GM18861 (cell line): ENCODE data around the gene CLINT1.
A peak's percentile ranks its signal among the peaks of the same experiment; 100 is the strongest.

Experiments used
- ATAC-seq: cut with Tn5 transposase; IDR thresholded peaks from one replicate; pipeline ENCODE4 v1.9.1; 2021; ENCODE audit not compliant: unreplicated experiment

The CLINT1 gene

GRCh38 chr5:157766442-157766841 is 92.5 kb downstream of the CLINT1 start:
- ATAC-seq: no peak

DNA sequence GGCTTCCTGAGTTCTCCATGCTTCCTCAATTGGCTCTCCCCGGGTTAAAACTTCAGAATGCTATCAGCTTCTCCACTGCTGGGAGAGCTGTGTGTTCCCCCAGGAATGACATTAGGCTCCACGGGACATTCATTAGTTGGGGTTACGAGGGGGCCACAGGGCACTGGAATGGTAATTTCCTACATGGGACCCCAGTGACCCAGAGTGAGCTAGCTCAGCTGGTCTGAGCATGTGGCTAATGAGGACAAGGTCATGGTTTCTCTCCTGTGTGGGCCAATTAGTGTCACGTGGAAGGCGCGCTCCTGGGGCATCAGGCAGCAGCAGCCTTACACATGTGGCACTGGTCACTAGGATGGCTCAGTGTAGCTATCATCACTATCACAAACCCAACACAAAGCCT is 94.4 kb downstream of the CLINT1 start:
- no peak for ATAC-seq

- peak; percentile 45 for ATAC-seq
Observed at GRCh38 chr5:157761690-157762621, 97.0 kb downstream of the CLINT1 start.

DNA sequence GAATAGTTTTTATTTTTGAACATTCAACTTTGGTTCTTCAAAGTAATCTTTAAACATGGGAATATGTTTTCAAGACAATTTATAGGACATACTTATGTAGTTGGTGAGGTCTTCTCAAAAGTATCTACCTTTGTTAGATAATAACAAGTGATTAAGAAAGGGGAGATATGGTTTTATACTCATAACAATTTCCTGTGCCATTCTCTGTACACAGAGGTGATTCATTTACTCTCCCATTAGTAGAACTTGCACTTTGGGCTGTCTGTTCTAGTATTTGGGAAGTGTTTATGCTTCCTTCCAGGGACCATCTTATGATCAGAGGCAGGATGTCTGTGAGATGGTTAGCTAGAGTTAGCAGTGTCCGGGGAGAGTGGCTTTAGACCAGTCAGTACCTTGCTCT is 100.2 kb downstream of the CLINT1 start:
- no peak for ATAC-seq

GRCh38 chr5:157756122-157756521 is 102.8 kb downstream of the CLINT1 start:
- ATAC-seq: no peak

DNA sequence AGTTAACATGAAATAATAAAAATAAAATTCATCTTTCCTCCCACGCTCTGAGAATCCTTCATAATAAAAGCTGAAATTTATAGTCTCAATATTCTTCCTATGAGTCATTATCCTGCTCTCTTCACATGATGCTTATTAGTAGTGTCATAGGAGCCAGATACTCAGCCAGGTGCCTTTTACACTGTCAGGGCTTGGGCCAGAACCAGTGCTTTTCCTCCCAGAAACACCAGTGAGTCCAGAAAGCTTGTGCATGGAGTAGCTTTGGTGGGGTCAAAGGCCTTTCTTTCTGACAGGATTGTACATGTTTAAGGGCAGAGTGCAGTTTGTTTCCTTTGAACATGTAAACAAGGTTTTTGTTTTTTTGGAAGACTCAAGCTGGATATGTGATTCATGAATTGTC is 108.6 kb downstream of the CLINT1 start:
- ATAC-seq: no peak

- ATAC-seq: no peak
Observed at GRCh38 chr5:157749462-157749799, 109.5 kb downstream of the CLINT1 start.

GRCh38 chr5:157748760-157749461 is 110.0 kb downstream of the CLINT1 start:
- ATAC-seq: no peak

DNA sequence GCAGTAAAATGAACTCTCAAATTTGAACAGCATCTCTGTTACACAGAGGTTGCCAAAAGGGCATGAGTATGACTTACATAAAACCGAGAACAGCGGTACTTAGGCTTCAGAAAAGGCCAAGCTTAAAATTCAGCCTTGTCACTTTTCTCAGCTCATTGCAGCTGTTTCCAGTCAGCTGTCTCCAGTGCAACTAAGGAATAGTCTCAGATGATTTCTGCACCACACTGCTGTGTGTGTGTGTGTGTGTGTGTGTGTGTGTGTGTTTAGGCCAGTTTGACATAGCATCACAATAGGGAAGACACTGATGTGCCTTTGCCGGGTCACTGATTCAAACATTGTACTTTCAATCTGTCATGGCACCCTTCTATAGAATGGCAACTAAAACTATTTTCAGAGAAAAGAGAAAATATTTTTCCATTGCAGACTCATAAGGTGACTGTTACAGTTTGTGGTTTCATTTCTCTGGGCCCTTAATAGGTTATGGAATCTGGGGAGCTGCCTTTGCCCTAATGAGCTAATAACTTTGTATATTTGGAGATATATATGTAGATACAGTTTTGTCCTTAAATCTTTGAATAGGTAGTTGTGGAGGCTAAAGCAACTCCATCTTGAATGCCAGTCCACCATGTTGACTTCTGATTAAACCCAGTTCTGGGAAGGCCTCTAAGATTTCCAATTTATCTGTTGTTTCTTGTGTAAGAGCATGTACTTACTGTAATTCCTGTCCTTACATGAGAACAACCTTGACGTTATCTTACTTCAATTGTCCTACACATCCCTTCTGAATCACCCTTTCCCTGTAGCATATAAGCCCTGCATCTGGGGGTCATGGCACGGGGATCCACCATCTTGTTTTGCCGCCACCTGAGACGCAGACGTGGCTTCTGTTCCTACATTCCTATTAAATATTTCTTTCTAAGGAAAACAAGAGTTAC is 110.9 kb downstream of the CLINT1 start:
- ATAC-seq: no peak

DNA sequence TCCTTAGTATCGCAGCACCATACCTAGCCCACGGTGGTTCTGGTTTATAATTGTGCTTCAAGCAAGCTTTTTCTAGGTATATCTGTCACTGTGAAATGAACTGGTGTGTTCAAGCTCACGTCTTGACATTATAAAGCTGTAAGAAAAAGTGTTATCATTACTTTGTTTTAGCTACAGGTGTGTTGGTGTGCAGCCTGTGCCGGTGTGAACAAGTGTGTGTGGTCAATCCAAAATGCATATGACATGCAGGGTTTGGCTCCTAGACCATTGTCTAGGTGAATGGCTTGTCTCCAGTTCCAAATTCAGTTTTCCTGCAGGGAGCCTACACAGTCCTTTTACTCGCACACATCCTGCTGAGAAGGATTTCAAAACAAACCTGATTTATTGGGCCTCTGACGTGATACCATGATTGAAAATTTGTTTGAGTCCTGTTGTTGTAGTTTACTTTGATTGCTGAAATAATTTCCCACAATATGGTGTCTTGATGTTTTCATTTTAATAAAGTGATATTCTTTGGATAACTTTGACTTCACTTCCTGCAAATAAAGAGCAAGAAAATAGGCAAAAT is 111.7 kb downstream of the CLINT1 start:
- no peak for ATAC-seq

GRCh38 chr5:157745041-157745456 is 113.9 kb downstream of the CLINT1 start:
- no peak for ATAC-seq

GRCh38 chr5:157744051-157745011 is 114.6 kb downstream of the CLINT1 start:
- ATAC-seq: peak; percentile 10

DNA sequence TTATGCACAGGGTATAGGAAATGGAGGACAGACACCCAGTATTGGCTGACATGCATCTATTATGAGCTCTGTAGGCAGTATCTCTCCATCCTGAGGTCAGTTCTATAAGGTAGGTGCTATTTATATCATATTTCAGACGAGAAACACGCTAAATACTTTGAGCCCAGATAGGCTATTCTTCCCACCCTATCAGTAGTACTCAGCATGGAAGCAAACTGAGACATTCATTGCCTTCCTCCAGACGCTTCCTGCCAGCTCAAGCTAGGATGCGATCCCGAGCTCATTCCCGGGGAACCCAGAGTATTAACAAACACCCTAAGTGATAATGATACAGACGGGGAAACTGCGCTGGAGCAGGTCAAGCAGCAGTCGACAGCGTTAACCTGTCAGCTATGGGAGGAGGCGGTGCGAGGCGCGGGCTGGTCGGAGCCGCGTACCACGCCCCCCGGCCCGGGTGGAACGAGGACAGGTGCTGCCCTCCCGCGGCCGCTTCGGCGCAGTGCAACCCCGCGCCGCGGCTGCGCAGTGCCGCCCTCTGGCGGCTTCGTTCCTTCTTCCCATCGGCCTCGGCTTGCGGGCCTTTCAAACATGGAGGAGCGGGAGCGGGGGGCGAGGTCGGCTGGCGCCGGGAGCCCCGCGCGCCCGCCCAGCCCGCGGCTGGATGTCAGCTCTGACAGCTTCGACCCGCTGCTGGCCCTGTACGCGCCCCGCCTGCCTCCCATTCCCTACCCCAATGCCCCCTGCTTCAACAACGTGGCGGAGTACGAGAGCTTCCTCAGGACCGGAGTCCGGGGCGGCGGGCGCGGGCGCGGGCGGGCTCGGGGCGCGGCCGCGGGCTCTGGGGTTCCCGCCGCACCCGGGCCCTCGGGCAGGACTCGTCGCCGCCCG is 115.5 kb downstream of the CLINT1 start, which contains the start of gene LSM11:
LSM11 (plus strand) TSS at position 550 of the 888 bp plus-strand sequence; CDS start at position 589, 39 bp downstream.
- peak; percentile 92 for ATAC-seq

DNA sequence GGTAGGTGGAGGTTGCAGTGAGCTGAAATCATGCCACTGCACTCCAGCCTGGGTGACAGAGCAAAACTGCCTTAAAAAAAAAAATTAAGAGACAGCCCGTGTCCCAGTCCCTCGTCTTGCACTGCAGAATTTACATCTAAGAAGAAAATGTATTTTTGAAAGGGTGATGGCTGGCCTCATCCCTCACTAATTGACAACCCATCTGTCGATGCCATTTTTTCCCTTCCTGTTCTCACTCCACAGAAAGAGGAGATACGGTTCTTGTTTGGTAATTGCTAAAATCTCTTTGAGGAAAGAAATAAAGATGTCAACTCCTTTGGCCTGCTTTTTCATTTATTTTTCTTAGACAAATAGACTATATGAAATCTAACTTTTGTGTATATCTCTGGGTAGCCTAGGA is 117.8 kb downstream of the CLINT1 start:
- no peak for ATAC-seq

GRCh38 chr5:157740229-157740610 is 118.7 kb downstream of the CLINT1 start:
- ATAC-seq: no peak

DNA sequence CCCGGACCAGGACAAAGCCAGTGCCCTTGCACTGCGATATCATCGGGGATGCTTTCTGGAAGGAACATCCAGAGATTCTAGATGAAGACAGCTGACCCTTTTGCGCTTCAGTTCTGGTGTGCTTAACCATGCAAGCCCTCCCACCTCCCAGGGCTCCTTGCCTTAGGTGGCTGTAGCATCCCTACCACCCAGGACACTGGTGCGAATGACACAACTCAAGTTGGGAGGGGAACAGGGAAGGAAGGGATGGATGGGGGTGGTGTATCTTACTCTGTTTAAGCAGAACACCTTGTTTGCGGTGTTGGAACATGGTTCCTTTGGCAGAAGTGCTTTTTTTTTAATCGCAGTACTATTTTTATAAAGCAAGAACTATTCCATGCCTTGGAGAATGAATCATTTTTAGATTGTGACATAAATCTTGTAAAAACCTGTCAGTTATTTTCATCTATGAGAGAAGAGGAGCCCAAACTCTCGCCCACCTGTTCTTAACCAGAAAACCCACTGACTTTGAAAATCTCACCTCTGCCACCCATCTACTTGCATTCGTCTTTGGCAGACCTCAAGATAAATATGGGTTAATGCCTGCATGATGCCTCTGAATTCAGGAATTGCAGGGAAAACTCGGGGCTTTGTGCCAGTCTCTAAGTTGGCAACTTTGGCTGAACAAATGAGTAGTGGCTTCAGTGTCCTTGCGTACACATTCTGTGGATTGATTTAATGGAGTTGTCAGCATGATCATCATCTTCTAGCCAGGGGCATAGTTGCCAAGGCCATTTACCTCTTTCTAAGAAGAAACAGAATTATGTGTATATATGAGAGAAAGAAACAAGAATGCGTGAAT is 119.3 kb downstream of the CLINT1 start:
- no peak for ATAC-seq

DNA sequence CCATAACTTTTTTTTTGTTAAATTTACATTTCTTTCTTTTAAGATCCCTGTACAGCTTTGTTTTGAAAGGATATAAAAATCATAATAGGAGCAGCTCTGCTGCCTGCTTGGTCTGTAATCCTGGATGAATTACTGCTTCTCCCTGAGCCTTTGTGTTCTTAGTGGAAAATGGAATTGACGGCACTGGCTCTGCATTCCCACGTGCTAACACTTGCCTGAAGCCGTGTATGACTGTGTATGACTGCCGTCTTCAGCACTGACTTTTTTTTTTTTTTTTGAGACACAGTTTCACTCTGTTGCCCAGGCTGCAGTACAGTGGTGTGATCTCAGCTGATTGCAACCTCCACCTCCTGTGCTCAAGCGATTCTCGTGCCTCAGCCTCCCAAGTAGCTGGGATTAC is 123.0 kb downstream of the CLINT1 start:
- no peak for ATAC-seq
